ENCODE data around the gene ITIH4.

The ITIH4 gene

DNA sequence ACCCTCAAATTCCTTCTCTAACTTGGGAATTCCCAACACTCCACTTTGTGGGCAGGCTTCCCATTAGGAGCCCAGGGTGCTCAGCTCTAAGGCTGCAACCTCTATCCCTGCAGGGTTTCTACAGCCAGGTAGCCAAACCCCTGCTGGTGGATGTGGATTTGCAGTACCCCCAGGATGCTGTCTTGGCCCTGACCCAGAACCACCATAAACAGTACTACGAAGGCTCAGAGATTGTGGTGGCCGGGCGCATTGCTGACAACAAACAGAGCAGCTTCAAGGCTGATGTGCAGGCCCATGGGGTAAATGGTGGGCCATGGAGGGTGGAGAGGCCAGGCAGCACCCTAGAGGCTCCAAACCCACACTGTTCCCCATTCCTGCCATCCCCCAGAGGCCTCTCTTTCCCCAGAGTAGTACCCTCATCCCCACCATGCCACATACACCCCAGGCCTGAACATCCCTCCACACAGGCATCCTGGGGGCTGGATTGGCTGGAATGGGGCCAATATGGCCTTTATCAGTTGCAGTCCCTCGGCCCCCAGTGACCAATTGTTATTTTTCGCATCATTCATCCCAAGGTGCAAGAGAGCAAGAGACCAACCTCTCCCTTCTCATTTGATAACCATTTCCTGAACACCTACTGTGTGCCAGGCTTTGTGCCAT, 45.4 kb downstream of the ITIH4 start:
- Histone ChIP-seq H3K4me1 (ENCODE audit: low read length) (peaks cover 4% of the 10 kb centered on the region), H3K27ac (ENCODE audit: low read length) (no peak overlapping the region), H3K4me2 (ENCODE audit: low read length) (no peak overlapping the region), H4K20me1 (ENCODE audit: insufficient read depth, low read length) (no peaks in the 10 kb centered on the region), H3K9ac (ENCODE audit: low read length) (no peak overlapping the region), H3K9me3 (ENCODE audit: insufficient read depth, low read length) (no peaks in the 10 kb centered on the region), H3K79me2 (ENCODE audit: low read length) (no peaks in the 10 kb centered on the region), H2AFZ (ENCODE audit: low read depth, low read length) (no peak overlapping the region), H3K27me3 (ENCODE audit: low read depth, low read length) (no peaks in the 10 kb centered on the region), H3K4me3 (ENCODE audit: low read length) (no peak overlapping the region), H3K36me3 (replicated peaks; ENCODE audit: low read depth, low read length) (no peaks in the 10 kb centered on the region)
- no peak for TF ChIP-seq EZH2phosphoT487 (IDR thresholded peaks at IDR 0.05; ENCODE audit: low read depth)
- TF ChIP-seq, protein P1, sequence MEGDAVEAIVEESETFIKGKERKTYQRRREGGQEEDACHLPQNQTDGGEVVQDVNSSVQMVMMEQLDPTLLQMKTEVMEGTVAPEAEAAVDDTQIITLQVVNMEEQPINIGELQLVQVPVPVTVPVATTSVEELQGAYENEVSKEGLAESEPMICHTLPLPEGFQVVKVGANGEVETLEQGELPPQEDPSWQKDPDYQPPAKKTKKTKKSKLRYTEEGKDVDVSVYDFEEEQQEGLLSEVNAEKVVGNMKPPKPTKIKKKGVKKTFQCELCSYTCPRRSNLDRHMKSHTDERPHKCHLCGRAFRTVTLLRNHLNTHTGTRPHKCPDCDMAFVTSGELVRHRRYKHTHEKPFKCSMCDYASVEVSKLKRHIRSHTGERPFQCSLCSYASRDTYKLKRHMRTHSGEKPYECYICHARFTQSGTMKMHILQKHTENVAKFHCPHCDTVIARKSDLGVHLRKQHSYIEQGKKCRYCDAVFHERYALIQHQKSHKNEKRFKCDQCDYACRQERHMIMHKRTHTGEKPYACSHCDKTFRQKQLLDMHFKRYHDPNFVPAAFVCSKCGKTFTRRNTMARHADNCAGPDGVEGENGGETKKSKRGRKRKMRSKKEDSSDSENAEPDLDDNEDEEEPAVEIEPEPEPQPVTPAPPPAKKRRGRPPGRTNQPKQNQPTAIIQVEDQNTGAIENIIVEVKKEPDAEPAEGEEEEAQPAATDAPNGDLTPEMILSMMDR (IDR thresholded peaks at IDR 0.05; ENCODE audit: low read depth, low read length) = no peak

DNA sequence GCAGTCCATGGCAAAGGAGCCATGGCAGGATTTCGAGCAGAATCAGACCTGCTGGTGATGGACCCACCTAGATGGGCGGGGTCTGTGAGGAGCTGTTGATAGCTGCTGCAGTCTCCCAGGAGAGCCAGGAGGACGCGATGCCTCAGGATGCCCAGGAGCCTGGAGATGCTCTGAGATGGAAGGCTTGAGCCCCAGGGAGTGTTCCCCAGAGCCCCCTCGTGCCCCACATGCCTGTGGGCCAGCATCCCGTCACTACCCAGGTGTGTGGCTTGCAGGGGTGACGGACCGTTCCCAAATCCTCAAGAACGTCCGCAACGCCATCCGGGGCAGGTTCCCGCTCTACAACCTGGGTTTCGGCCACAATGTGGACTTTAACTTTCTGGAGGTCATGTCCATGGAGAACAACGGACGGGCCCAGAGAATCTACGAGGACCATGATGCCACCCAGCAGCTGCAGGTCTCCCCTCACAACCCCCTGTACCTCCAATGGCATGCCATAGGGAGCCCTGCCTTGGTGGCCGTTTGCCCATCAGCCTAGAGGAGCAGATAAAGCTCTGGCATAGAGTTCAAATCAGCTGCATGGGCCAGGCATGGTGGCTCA, 46.4 kb downstream of the ITIH4 start:
- H3K4me3 ChIP-seq (ENCODE audit: low read length) = no peak overlapping the region
- no peaks in the 10 kb centered on the region for H3K36me3 ChIP-seq (replicated peaks; ENCODE audit: low read depth, low read length)
- no peaks in the 10 kb centered on the region for H3K27me3 ChIP-seq (ENCODE audit: low read depth, low read length)
- H3K79me2 ChIP-seq (ENCODE audit: low read length) = no peaks in the 10 kb centered on the region
- no peak overlapping the region for H3K27ac ChIP-seq (ENCODE audit: low read length)
- peaks cover 14% of the 10 kb centered on the region for H3K4me1 ChIP-seq (ENCODE audit: low read length)
- TF ChIP-seq, protein P1 (IDR thresholded peaks at IDR 0.05; ENCODE audit: low read depth, low read length) = no peak
- no peak for TF ChIP-seq EZH2phosphoT487 (IDR thresholded peaks at IDR 0.05; ENCODE audit: low read depth)
- no peaks in the 10 kb centered on the region for H3K9me3 ChIP-seq (ENCODE audit: insufficient read depth, low read length)
- H2AFZ ChIP-seq (ENCODE audit: low read depth, low read length) = no peak overlapping the region
- no peak overlapping the region for H3K9ac ChIP-seq (ENCODE audit: low read length)
- H4K20me1 ChIP-seq (ENCODE audit: insufficient read depth, low read length) = no peaks in the 10 kb centered on the region
- H3K4me2 ChIP-seq (ENCODE audit: low read length) = no peak overlapping the region

DNA sequence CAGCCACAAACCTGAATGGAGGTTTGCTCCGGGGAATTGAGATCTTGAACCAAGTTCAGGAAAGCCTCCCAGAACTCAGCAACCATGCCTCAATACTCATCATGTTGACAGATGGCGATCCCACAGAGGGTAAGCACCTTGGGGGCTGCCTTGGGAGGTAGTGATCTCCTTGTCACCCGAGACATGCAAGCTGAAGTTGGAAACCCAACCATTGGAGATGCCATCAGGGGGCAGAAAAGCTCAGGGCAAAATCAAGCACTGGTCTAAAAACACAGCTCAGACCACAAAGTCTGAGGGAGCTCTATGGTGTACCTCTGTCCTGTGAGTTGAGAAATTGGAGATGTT, 47.3 kb downstream of the ITIH4 start:
- no peaks in the 10 kb centered on the region for H4K20me1 ChIP-seq (ENCODE audit: insufficient read depth, low read length)
- peaks cover 23% of the 10 kb centered on the region for H3K4me1 ChIP-seq (ENCODE audit: low read length)
- no peaks in the 10 kb centered on the region for H3K36me3 ChIP-seq (replicated peaks; ENCODE audit: low read depth, low read length)
- H3K4me3 ChIP-seq (ENCODE audit: low read length) = no peak overlapping the region
- TF ChIP-seq EZH2phosphoT487 (IDR thresholded peaks at IDR 0.05; ENCODE audit: low read depth) = no peak
- TF ChIP-seq, protein P1 (IDR thresholded peaks at IDR 0.05; ENCODE audit: low read depth, low read length) = peak; percentile 31
- H3K9me3 ChIP-seq (ENCODE audit: insufficient read depth, low read length) = no peaks in the 10 kb centered on the region
- H3K9ac ChIP-seq (ENCODE audit: low read length) = no peak overlapping the region
- H2AFZ ChIP-seq (ENCODE audit: low read depth, low read length) = no peak overlapping the region
- no peak overlapping the region for H3K4me2 ChIP-seq (ENCODE audit: low read length)
- H3K79me2 ChIP-seq (ENCODE audit: low read length) = no peaks in the 10 kb centered on the region
- H3K27ac ChIP-seq (ENCODE audit: low read length) = no peak overlapping the region
- H3K27me3 ChIP-seq (ENCODE audit: low read depth, low read length) = no peaks in the 10 kb centered on the region

DNA sequence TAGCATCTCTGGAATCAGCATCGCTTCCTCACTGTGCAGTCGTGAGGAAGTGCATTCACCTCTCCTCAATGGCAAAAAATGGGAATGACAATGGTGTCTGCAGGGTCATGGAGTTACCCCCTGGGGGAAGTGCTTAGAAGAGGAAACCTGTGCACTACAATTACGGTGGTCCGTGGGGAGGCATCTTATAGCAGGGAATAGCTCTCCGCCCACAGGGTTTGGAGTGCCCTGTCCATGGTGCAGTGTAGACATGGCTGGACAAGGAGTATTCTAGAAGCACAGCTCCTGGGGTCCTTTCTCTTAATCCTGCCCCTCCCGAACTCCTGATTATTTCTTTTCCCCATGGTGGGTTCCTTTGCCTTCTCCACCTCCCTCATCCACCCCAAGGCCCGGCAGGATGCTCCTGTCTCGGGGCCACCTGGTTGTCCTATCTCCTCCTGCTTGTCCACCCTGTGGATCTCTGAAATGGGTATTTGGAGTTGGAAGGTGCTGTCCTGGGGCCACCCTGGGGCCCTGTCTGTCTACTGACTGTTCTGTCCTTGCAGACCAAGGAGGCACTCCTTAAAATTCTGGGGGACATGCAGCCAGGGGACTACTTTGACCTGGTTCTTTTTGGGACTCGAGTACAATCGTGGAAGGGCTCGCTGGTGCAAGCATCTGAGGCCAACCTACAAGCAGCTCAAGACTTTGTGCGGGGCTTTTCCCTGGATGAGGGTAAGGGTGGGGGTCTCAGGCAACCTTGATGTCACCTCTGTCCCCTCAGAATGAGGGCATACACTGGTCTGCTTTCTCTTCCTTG, 47.9 kb downstream of the ITIH4 start:
- Histone ChIP-seq H3K4me1 (ENCODE audit: low read length) (peaks cover 29% of the 10 kb centered on the region), H2AFZ (ENCODE audit: low read depth, low read length) (no peak overlapping the region)
- TF ChIP-seq, protein P1 (IDR thresholded peaks at IDR 0.05; ENCODE audit: low read depth, low read length) = no peak
- no peak for TF ChIP-seq EZH2phosphoT487 (IDR thresholded peaks at IDR 0.05; ENCODE audit: low read depth)

More for the DNA sequence above, 47.9 kb downstream of the ITIH4 start:
- Histone ChIP-seq H3K27me3 (ENCODE audit: low read depth, low read length) (no peaks in the 10 kb centered on the region), H3K79me2 (ENCODE audit: low read length) (no peaks in the 10 kb centered on the region), H4K20me1 (ENCODE audit: insufficient read depth, low read length) (no peaks in the 10 kb centered on the region), H3K9me3 (ENCODE audit: insufficient read depth, low read length) (no peaks in the 10 kb centered on the region), H3K4me3 (ENCODE audit: low read length) (no peak overlapping the region), H3K27ac (ENCODE audit: low read length) (no peak overlapping the region), H3K9ac (ENCODE audit: low read length) (no peak overlapping the region), H3K36me3 (replicated peaks; ENCODE audit: low read depth, low read length) (no peaks in the 10 kb centered on the region), H3K4me2 (ENCODE audit: low read length) (no peak overlapping the region)

Measured in OCI-LY3 (cell line).